ENCODE data around the gene C3orf22. TPM values are rescaled to one million over a fixed set of nuclear protein-coding genes. Genes with fewer than 3 reads are reported as not detected.

Gene C3orf22
- total RNA-seq, 1 donor from 2014 or later, result not detected

DNA sequence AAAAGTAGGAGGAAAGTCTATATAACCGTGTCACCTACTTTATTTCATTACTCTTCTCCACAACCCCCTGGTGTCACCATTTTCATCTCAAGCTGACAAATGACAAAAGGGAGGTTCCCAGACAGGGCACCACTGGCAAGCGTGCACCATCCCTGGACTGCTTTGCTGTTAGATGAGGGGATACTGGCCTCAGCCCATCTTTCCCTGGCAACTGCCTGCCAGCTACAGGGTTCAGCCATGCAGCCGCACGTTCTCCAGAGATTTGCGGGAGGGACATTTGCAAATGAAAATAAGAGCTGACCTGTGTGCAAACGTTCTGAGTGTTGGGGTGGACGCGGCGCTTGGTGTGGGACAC is 41.8 kb downstream of the C3orf22 start:
- H3K27me3 Mint-ChIP-seq (ENCODE audit: low read depth), result no peaks in the 10 kb centered on the region
- H3K27ac Mint-ChIP-seq, result no peak overlapping the region
- DNase-seq (ENCODE audit: low spot score), result no peak

DNA sequence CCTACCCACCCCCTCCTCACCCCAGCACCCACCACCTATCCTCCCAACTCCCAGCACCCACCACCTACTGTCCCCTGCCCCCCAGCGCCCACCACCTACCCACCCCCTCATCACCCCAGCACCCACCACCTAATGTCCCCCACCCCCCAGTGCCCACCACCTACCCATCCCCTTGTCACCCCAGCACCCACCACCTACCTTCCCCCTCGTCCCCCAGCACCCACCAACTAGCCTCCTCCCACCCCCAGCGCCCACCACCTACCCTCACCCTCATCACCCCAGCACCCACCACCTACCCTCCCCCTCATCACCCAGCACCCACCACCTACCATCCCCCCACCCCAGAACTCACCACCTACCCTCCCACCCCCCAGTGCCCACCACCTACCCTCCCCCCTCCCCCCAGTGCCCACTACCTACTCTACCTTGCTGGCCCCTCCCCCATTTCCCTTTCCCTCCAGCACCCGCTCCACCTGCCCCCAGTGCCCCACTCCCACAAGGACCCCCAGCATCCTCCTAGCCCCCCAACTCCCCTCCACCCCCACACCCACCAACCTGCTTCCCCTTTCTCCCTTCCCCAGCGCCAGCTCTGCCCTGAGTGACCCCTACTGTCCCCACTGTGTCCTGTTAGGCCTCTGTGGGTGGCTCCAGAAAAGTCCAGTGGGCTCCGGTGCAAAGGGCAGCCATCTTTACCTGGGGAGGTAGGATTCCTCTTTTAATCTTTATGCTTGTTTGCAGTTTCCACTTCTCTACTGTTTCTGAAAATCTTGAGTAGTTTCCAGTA is 42.4 kb downstream of the C3orf22 start:
- Mint-ChIP-seq H3K36me3 (ENCODE audit: low read depth) (no peaks in the 10 kb centered on the region), H3K4me1 (ENCODE audit: low read depth) (no peaks in the 10 kb centered on the region), H3K27me3 (ENCODE audit: low read depth) (no peaks in the 10 kb centered on the region), H3K9me3 (no peaks in the 10 kb centered on the region), H3K27ac (no peak overlapping the region), H3K4me3 (ENCODE audit: low read depth) (no peak overlapping the region)
- no peak for DNase-seq (ENCODE audit: low spot score)
- intact Hi-C loops (cut with micrococcal nuclease), result no loop called here

More for the DNA sequence above, 41.8 kb downstream of the C3orf22 start:
- H3K4me3 Mint-ChIP-seq (ENCODE audit: low read depth), result no peak overlapping the region
- no peaks in the 10 kb centered on the region for H3K36me3 Mint-ChIP-seq (ENCODE audit: low read depth)
- no peaks in the 10 kb centered on the region for H3K9me3 Mint-ChIP-seq
- intact Hi-C loops (cut with micrococcal nuclease), result no loop called here
- no peaks in the 10 kb centered on the region for H3K4me1 Mint-ChIP-seq (ENCODE audit: low read depth)

DNA sequence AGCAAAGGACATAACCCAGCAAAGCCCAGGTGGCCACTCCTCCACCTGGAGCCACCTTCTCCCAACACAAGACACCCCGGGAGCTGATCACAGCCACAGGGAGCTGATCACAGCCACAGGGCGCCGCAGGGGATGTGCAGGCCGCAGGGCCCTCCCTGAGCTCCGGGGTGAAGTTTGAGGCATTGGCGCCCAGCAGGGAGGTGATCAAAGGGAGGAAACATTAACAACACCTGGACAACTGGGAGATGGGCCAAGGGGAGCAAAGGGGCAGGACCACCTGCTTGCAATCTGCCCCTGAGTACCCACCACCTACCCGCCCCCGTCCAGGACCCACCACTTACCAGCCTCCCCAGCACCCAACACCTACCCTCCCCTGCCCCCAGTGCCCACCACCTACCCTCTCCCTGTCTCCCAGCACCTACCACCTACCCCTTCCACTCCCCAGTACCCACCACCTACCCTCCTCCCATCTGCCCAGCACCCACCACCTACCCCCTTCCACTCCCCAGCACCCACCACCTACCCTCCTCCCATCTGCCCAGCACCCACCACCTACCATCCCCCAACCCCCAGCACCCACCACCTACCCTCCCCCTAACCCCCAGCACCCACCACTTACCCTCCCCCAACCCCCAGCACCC is 43.5 kb downstream of the C3orf22 start:
- H3K9me3 Mint-ChIP-seq, result no peaks in the 10 kb centered on the region
- no peak overlapping the region for H3K4me3 Mint-ChIP-seq (ENCODE audit: low read depth)
- no peak overlapping the region for H3K27ac Mint-ChIP-seq
- H3K4me1 Mint-ChIP-seq (ENCODE audit: low read depth), result no peaks in the 10 kb centered on the region
- intact Hi-C loops (cut with micrococcal nuclease), result no loop called here
- no peaks in the 10 kb centered on the region for H3K36me3 Mint-ChIP-seq (ENCODE audit: low read depth)
- H3K27me3 Mint-ChIP-seq (ENCODE audit: low read depth), result no peaks in the 10 kb centered on the region
- DNase-seq (ENCODE audit: low spot score), result no peak

DNA sequence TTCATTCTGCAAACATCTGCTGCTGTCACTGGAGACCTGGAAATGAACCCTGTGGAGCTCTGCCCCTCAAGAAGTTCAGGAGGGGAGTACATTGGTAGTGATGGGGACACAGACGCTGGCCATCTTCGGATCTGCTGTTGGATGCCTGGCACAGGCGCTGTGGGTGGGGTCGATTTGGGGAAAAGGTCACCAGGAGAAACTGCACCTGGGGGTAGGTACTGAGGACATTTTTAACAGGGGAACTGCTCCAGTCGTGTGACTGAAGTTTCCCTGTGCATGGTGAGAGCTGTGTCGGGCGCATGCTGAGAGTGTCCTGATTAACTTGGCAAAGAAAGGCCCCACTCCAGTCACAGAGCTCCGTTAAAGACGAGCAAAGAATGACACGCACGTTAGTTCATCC is 44.6 kb downstream of the C3orf22 start:
- DNase-seq (ENCODE audit: low spot score), result no peak
- Mint-ChIP-seq H3K4me1 (ENCODE audit: low read depth) (no peaks in the 10 kb centered on the region), H3K27me3 (ENCODE audit: low read depth) (no peaks in the 10 kb centered on the region), H3K9me3 (no peaks in the 10 kb centered on the region), H3K36me3 (ENCODE audit: low read depth) (no peaks in the 10 kb centered on the region), H3K4me3 (ENCODE audit: low read depth) (no peak overlapping the region), H3K27ac (no peak overlapping the region)
- intact Hi-C loops (cut with micrococcal nuclease), result no loop called here

DNA sequence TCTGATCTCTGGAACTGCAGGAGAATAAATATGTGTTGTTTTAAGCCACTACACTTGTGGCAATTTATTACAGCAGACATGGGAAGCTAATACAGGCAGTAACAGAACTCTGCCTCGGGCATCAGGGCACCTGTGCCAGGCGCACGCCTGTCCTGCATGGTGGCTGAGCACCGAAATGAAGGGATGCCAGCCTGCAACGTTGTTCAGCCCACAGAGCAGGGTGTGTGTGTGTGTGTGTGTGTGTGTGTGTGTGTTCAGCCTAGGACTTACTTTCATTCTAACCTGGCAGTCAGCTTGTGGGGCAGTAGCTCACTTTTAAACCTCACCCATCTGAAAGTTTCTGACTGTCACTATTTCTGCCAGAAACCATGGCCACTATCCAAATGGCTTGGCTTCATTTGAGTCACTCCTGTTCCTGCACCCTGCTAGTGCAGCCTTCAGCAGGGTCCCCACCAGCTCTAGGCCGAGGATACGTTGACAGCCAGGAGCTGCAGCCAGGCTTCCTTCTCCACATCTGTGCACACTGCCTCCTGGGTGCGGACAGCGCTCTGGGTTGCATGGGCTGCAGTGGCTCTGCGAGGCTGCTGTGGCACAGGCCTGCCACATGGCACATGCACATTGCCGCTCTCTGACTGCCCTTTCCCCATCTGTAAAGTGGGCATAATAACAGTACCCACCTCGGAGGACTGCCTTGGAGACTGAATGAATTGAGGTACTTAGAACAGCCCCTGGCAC is 45.6 kb downstream of the C3orf22 start:
- Mint-ChIP-seq H3K9me3 (no peaks in the 10 kb centered on the region), H3K36me3 (ENCODE audit: low read depth) (no peaks in the 10 kb centered on the region), H3K4me1 (ENCODE audit: low read depth) (no peaks in the 10 kb centered on the region), H3K4me3 (ENCODE audit: low read depth) (no peak overlapping the region), H3K27ac (no peak overlapping the region), H3K27me3 (ENCODE audit: low read depth) (no peaks in the 10 kb centered on the region)
- intact Hi-C loops (cut with micrococcal nuclease), result no loop called here
- no peak for DNase-seq (ENCODE audit: low spot score)

DNA sequence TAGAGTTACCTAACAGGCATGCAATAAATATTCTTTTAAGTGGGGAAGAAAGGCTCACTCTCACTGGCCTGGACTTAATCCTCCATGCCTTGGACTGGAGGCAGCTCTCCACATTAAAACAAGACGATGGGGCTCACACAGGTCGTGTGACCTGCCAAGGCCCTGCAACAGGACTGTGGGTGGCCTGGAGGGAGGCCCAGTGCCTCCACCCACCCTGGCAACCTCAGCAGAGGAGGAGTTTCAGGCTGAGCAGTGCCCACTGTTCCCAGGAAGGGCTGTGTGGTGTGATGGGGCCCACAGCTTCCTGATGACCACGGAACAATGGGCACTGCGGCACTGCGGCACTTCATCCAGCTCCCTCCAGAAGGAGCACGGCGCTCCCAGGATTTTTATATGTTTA is 46.7 kb downstream of the C3orf22 start:
- Mint-ChIP-seq H3K36me3 (ENCODE audit: low read depth) (no peaks in the 10 kb centered on the region), H3K27me3 (ENCODE audit: low read depth) (no peaks in the 10 kb centered on the region), H3K27ac (no peak overlapping the region), H3K9me3 (no peaks in the 10 kb centered on the region), H3K4me1 (ENCODE audit: low read depth) (no peaks in the 10 kb centered on the region), H3K4me3 (ENCODE audit: low read depth) (no peak overlapping the region)
- DNase-seq (ENCODE audit: low spot score), result no peak
- intact Hi-C loops (cut with micrococcal nuclease), result no loop called here

DNA sequence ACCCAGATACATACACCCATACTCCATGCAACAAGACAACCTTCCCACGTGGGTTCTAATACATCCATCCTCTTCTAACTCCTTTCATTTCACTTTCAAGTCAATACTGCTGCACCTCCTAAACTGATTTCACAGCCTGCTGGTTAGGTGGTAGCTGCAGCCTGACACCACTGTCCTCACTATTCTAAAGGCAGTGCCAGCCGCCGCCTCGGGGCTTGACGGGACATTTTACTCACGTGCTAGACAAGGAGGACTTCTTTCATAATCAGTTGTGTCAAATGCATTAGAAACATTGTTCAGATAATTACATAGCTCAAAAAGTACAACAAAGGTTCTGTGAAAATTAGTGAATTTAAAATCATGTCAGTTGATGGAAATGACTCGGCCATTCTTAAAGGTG is 47.4 kb downstream of the C3orf22 start:
- Mint-ChIP-seq H3K36me3 (ENCODE audit: low read depth) (no peaks in the 10 kb centered on the region), H3K9me3 (no peaks in the 10 kb centered on the region), H3K4me3 (ENCODE audit: low read depth) (no peak overlapping the region), H3K4me1 (ENCODE audit: low read depth) (no peaks in the 10 kb centered on the region), H3K27me3 (ENCODE audit: low read depth) (no peaks in the 10 kb centered on the region), H3K27ac (no peak overlapping the region)
- intact Hi-C loops (cut with micrococcal nuclease), result no loop called here
- no peak for DNase-seq (ENCODE audit: low spot score)

DNA sequence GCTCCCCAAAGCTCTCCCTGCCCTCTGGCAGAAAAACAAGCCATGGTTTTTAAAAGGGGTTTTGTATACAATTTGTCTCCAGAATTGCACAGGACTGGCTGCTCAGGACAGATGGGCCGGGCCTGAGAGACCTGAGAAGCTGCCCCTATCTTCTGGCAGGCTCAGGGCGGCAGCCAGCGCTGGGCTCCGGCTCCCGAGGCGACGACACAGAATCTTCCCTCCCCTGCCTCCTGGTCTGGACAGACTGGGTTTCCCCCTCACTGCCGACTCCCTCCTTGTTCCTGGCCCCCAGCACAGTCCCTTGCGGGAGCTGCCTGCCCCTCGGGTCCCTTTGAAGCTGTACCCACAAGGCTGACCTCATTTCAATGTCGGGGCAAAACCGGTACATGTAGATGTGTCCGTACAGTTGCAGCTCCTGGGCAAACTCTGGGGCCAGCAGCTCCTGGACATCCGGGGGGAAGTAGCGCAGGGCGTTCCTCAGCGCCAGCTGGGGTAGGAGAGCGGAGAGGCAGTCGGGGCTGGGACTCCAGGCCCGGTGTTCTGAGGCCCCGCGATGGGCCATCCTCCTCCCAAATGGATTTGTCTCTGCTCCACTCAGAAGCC is 48.3 kb downstream of the C3orf22 start:
- no peak overlapping the region for H3K27ac Mint-ChIP-seq
- no peaks in the 10 kb centered on the region for H3K4me1 Mint-ChIP-seq (ENCODE audit: low read depth)
- H3K4me3 Mint-ChIP-seq (ENCODE audit: low read depth), result no peak overlapping the region
- H3K27me3 Mint-ChIP-seq (ENCODE audit: low read depth), result no peaks in the 10 kb centered on the region
- H3K9me3 Mint-ChIP-seq, result no peaks in the 10 kb centered on the region
- H3K36me3 Mint-ChIP-seq (ENCODE audit: low read depth), result no peaks in the 10 kb centered on the region
- DNase-seq (ENCODE audit: low spot score), result no peak
- intact Hi-C loops (cut with micrococcal nuclease), result no loop called here

DNA sequence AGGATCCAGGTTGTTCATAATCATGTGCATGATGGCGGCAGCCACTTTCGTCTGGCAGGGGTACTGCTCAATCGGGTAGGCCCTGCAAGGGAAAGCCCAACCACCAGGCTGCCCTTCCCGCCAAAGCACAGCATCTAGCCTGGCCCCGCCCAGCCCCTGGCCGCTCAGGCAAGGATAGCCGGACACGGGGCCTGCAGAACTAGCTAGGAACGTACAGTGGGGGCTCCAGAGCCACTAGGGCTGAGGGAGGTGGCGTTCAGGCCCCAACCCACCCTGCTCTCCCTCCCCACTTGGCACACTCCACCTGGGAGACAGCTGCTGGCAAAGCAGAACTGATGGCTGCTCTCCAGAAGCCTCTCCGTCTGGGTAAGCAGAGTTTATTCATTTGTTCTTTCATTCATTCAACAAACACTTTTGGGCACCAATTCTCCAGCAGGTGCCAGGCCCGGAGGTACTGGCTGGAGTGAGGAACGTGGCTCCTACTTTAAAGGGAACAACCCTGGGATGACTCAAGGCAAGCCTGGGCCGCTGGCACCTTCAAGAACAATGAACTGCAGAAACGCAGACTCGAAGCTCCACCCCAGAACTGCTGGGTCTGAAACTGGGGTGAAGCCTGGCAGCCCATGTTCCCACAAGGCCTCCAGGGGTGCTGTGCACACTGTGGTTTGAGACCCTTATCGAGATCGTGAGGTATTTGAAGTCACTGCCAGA is 49.0 kb downstream of the C3orf22 start:
- intact Hi-C loops (cut with micrococcal nuclease), result no loop called here
- Mint-ChIP-seq H3K27me3 (ENCODE audit: low read depth) (no peaks in the 10 kb centered on the region), H3K4me1 (ENCODE audit: low read depth) (no peaks in the 10 kb centered on the region), H3K36me3 (ENCODE audit: low read depth) (no peaks in the 10 kb centered on the region), H3K4me3 (ENCODE audit: low read depth) (no peak overlapping the region), H3K9me3 (no peaks in the 10 kb centered on the region), H3K27ac (no peak overlapping the region)
- DNase-seq (ENCODE audit: low spot score), result no peak

DNA sequence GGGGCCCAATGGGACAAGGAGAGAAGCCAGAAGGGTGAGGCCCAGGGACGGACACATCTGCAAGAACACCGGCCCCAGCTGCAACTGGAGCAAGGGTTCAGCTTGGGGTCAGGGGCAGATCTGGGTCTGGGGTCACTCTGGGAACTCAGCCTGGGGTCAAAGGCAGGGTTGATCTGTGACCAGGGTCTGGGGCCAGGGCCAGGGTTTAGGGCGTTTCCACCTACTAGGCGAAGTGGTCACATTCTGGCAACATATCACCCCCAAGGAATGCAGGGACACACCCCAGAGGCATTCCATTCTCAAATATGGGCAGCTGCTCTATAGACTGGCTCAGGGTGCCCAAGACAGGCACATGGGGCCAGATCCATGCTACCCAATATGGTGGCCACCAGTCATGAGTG is 50.2 kb downstream of the C3orf22 start:
- no peaks in the 10 kb centered on the region for H3K4me1 Mint-ChIP-seq (ENCODE audit: low read depth)
- DNase-seq (ENCODE audit: low spot score), result no peak

DNA sequence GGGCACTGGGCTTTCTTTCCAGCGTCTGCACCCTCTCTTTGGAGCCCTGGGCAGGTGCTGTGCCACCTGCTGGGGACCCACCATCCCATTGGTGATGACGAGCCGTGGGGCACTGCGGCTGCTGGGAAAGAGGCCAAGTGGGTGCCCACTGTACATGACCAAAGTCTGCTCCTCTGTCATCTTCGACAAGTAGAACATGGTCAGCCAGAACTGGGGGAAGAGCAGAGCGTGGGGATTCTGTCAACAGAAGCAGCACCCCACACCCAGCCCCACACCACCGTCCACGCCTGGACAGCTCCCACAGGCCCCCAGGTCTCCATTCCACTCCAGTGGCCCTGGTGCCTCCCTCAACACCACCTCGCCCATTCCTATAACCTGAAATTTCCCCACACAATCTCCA is 50.8 kb downstream of the C3orf22 start:
- Mint-ChIP-seq H3K4me3 (ENCODE audit: low read depth) (no peak overlapping the region), H3K4me1 (ENCODE audit: low read depth) (no peaks in the 10 kb centered on the region), H3K36me3 (ENCODE audit: low read depth) (no peaks in the 10 kb centered on the region), H3K9me3 (no peaks in the 10 kb centered on the region), H3K27me3 (ENCODE audit: low read depth) (no peaks in the 10 kb centered on the region), H3K27ac (no peak overlapping the region)
- DNase-seq (ENCODE audit: low spot score), result no peak
- intact Hi-C loops (cut with micrococcal nuclease), result no loop called here

More for the DNA sequence above, 50.2 kb downstream of the C3orf22 start:
- intact Hi-C loops (cut with micrococcal nuclease), result no loop called here
- no peaks in the 10 kb centered on the region for H3K27me3 Mint-ChIP-seq (ENCODE audit: low read depth)
- H3K9me3 Mint-ChIP-seq, result no peaks in the 10 kb centered on the region
- H3K36me3 Mint-ChIP-seq (ENCODE audit: low read depth), result no peaks in the 10 kb centered on the region
- H3K27ac Mint-ChIP-seq, result no peak overlapping the region
- no peak overlapping the region for H3K4me3 Mint-ChIP-seq (ENCODE audit: low read depth)

DNA sequence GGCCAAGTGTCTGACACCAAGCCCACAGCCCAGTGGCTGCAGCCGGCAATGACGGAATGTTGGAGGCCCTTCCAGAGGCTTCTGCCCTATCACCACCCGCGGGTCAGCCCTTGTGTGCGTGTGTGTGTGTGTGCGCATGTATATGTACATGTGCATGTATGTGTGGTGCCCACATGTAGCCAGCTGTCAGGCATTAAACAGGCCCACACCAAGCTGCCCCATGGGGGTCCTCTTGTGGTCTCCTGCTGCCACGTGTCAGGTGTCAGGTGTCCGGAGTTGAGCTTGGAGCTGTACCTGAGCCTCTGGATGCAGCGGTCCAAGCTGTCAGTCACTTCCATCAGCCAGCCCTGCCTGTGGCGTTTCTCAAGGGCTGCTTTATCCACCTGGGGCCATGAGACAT is 55.0 kb downstream of the C3orf22 start:
- Mint-ChIP-seq H3K4me3 (ENCODE audit: low read depth) (no peak overlapping the region), H3K27ac (no peak overlapping the region), H3K4me1 (ENCODE audit: low read depth) (no peaks in the 10 kb centered on the region), H3K9me3 (no peaks in the 10 kb centered on the region), H3K27me3 (ENCODE audit: low read depth) (no peaks in the 10 kb centered on the region), H3K36me3 (ENCODE audit: low read depth) (no peaks in the 10 kb centered on the region)
- DNase-seq (ENCODE audit: low spot score), result no peak
- intact Hi-C loops (cut with micrococcal nuclease), result no loop called here

All from activated T-helper 2 cell treated with anti-CD3 and anti-CD28 coated beads, Interferon-gamma antibody, Interleukin-2, Interleukin-4, amounts not matched to agents 10 μg/mL and 5 μg/mL and 100 μg/mL, durations not matched to agents 14 hours and 24 hours and 36 hours (primary cell).